IMR-90 (cell line): ENCODE measurements around the gene HMGN4.

Experiments used
- FOS ChIP-seq: fragments of 150-350 bp; IDR thresholded peaks from 2 replicates; pipeline ENCODE4 v1.6.1; 2016; ENCODE audit warnings: low read depth, low read length
- POLR2A ChIP-seq: IDR thresholded peaks from 2 replicates; pipeline ENCODE4 v1.6.1; 2012; ENCODE audit warnings: mild to moderate bottlenecking, low read depth, low read length
- RFX5 ChIP-seq: IDR thresholded peaks from 2 replicates; pipeline ENCODE4 v1.8.0; 2012; ENCODE audit warnings: low read depth, mild to moderate bottlenecking, low read length, moderate library complexity
- TF ChIP-seq, protein P1 (sequence below): conservative IDR thresholded peaks from 2 replicates; pipeline ENCODE4 v1.5.1; 2012; ENCODE audit warnings: mild to moderate bottlenecking, low read depth, low read length, improper control_type of control experiment
- TF ChIP-seq, protein P2 (sequence below): fragments of 150-350 bp; IDR thresholded peaks from 2 replicates; pipeline ENCODE4 v1.6.1; 2017; ENCODE audit warnings: mild to moderate bottlenecking, antibody characterized with exemption, low read length, low read depth

DNA sequence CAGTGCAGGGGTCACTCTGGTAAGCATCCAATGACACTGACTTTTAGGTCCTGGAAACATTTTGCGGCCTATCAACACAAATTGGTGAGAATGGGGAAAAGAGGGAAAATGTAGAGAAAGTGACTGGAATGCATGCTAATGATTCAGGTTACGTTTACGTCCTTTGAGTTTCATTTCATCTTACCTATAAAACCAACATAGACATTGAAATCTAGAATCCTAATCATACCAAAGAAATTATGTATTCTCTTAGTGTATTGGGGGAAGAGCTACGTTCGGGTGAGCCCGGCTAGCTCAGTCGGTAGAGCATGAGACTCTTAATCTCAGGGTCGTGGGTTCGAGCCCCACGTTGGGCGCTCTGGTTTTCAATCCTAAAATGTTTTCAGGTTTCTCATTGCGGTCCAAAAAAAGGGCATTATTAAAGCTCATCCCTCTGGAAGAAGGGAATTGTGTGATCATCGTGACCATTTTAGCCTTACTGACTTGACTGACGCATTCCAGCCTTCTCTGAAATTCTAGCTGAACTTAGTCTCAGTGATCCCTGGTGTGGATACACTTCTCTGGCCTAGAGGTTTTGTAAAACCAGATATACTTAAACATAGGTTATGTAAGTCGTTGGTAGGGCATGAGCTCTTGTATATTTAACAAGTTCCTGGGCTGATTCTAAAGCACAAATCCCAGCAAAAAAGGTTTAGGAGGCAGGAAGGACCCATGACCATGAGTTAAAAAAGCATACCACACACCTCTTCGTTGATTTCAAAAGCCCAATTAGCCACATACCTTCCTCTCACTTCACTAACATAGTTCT lies 18.3 kb downstream of the HMGN4 start:
- TF ChIP-seq, protein P1, sequence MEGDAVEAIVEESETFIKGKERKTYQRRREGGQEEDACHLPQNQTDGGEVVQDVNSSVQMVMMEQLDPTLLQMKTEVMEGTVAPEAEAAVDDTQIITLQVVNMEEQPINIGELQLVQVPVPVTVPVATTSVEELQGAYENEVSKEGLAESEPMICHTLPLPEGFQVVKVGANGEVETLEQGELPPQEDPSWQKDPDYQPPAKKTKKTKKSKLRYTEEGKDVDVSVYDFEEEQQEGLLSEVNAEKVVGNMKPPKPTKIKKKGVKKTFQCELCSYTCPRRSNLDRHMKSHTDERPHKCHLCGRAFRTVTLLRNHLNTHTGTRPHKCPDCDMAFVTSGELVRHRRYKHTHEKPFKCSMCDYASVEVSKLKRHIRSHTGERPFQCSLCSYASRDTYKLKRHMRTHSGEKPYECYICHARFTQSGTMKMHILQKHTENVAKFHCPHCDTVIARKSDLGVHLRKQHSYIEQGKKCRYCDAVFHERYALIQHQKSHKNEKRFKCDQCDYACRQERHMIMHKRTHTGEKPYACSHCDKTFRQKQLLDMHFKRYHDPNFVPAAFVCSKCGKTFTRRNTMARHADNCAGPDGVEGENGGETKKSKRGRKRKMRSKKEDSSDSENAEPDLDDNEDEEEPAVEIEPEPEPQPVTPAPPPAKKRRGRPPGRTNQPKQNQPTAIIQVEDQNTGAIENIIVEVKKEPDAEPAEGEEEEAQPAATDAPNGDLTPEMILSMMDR = no peak
- no peak for TF ChIP-seq POLR2A
- TF ChIP-seq, protein P2, sequence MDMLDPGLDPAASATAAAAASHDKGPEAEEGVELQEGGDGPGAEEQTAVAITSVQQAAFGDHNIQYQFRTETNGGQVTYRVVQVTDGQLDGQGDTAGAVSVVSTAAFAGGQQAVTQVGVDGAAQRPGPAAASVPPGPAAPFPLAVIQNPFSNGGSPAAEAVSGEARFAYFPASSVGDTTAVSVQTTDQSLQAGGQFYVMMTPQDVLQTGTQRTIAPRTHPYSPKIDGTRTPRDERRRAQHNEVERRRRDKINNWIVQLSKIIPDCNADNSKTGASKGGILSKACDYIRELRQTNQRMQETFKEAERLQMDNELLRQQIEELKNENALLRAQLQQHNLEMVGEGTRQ = no peak
- TF ChIP-seq FOS = peak; percentile 81
- no peak for TF ChIP-seq RFX5
